ENCODE measurements around the gene FLT1.

DNA sequence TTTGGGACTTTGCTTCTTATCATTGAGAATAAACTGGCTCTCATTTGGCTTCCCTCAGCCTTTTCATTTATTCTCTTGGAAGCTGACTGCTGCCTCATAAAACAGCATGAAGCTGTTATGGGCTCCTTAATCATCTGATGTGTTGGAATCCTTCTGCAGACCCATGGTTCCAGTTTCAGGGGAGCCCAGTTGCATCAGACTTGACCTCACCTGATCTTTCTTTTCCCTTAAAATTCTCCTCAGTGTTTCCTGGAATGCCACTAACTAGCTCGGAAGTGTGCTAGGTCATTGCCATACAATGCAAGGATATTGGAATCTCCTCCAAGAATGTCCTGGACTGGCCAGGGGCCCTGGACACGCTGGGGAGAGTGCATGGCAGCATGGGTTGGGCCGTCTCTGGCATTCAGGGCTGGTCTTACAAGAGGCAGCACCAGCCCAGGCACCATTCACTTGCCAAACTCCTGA lies 158.7 kb downstream of the FLT1 start:
- TF ChIP-seq SP1 (IDR thresholded peaks at IDR 0.05): no peak
- peak; percentile 66; the same call in 1 of the 2 replicates for TF ChIP-seq CTBP1 (IDR thresholded peaks at IDR 0.05; ENCODE audit: borderline replicate concordance)
- no peak for TF ChIP-seq FOXK2 (IDR thresholded peaks at IDR 0.05)
- no peak for TF ChIP-seq LEF1 (IDR thresholded peaks at IDR 0.05; ENCODE audit: borderline replicate concordance)
- no peak; the same call in 1 of the 2 replicates for TF ChIP-seq FOXM1 (IDR thresholded peaks at IDR 0.05; ENCODE audit: borderline replicate concordance)
- TF ChIP-seq SUZ12 (IDR thresholded peaks at IDR 0.05): no peak
- no peak for TF ChIP-seq BHLHE40 (IDR thresholded peaks at IDR 0.05; ENCODE audit: borderline replicate concordance)
- TF ChIP-seq FOXA1 (IDR thresholded peaks at IDR 0.05): no peak
- TF ChIP-seq, protein P1, sequence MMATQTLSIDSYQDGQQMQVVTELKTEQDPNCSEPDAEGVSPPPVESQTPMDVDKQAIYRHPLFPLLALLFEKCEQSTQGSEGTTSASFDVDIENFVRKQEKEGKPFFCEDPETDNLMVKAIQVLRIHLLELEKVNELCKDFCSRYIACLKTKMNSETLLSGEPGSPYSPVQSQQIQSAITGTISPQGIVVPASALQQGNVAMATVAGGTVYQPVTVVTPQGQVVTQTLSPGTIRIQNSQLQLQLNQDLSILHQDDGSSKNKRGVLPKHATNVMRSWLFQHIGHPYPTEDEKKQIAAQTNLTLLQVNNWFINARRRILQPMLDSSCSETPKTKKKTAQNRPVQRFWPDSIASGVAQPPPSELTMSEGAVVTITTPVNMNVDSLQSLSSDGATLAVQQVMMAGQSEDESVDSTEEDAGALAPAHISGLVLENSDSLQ (IDR thresholded peaks at IDR 0.05): peak; percentile 54
